Neural cell (in vitro differentiated cells): ENCODE data around the gene PRSS57. TPM values are rescaled to one million over a fixed set of nuclear protein-coding genes. Genes with fewer than 3 reads are reported as not detected.

Experiments
- H2AFZ ChIP-seq: fragments of 200-600, 300-800 bp; sonication (generic), shearing (Covaris generic); 2 replicates; pipeline ENCODE4 v1.6.0; 2014; ENCODE audit warnings: low read depth, mild to moderate bottlenecking, antibody characterized with exemption, low read length, moderate library complexity
- H3F3A ChIP-seq: fragments of 200-600 bp; shearing (Covaris generic); 2 replicates; pipeline ENCODE4 v1.6.1; 2016; ENCODE audit warnings: mild to moderate bottlenecking, moderate library complexity, mixed read lengths, antibody characterized with exemption, low read length; ENCODE audit not compliant: insufficient read depth, poor library complexity, severe bottlenecking
- H3K27ac ChIP-seq: fragments of 200-600, 300-800 bp; sonication (generic), shearing (Covaris generic); 2 replicates; pipeline ENCODE4 v1.5.1; 2014; ENCODE audit warnings: mild to moderate bottlenecking, low read length, moderate library complexity
- H3K27me3 ChIP-seq: fragments of 300-800, 200-600 bp; sonication (generic), shearing (Covaris generic); 2 replicates; pipeline ENCODE4 v1.6.0; 2014; ENCODE audit warnings: mild to moderate bottlenecking, low read depth, low read length, moderate library complexity; ENCODE audit not compliant: insufficient read depth
- H3K36me3 ChIP-seq: fragments of 300-800, 200-600 bp; sonication (generic), shearing (Covaris generic); 2 replicates; pipeline ENCODE4 v1.5.1; 2014; ENCODE audit warnings: mild to moderate bottlenecking, antibody characterized with exemption, low read length, moderate library complexity; ENCODE audit not compliant: insufficient read depth
- H3K4me2 ChIP-seq: fragments of 300-800, 200-600 bp; sonication (generic), shearing (Covaris generic); 2 replicates; pipeline ENCODE4 v1.6.0; 2014; ENCODE audit warnings: mild to moderate bottlenecking, low read length
- H3K4me3 ChIP-seq: fragments of 300-800, 200-600 bp; sonication (generic), shearing (Covaris generic); 2 replicates; pipeline ENCODE4 v1.5.1; 2014; ENCODE audit warnings: mild to moderate bottlenecking, low read length, moderate library complexity
- H3K79me2 ChIP-seq: fragments of 200-600 bp; shearing (Covaris generic); replicated peaks from 2 replicates; pipeline ENCODE4 v1.6.0; 2014; ENCODE audit warnings: mild to moderate bottlenecking, low read length, moderate library complexity; ENCODE audit not compliant: insufficient read depth
- H3K9ac ChIP-seq: fragments of 300-800, 200-600 bp; sonication (generic), shearing (Covaris generic); 2 replicates; pipeline ENCODE4 v1.6.1; 2016; ENCODE audit warnings: mild to moderate bottlenecking, low read length, mixed read lengths
- H3K9me2 ChIP-seq: fragments of 200-600 bp; shearing (Covaris generic); 2 replicates; pipeline ENCODE4 v1.6.1; 2016; ENCODE audit warnings: mild to moderate bottlenecking, low read length, mixed read lengths; ENCODE audit not compliant: insufficient read depth
- H3K9me3 ChIP-seq: fragments of 200-600, 300-800 bp; sonication (generic), shearing (Covaris generic); 2 replicates; pipeline ENCODE4 v1.6.1; 2016; ENCODE audit warnings: mild to moderate bottlenecking, mixed run types, low read length, moderate library complexity, mixed read lengths
- H4K20me1 ChIP-seq: fragments of 200-600 bp; shearing (Covaris generic); 2 replicates; pipeline ENCODE4 v1.6.1; 2016; ENCODE audit warnings: mild to moderate bottlenecking, mixed run types; ENCODE audit not compliant: insufficient read depth
- CTCF ChIP-seq: fragments of 450-650 bp; IDR thresholded peaks from 2 replicates; pipeline ENCODE4 v1.5.1; 2014; ENCODE audit warnings: antibody characterized with exemption, mild to moderate bottlenecking, moderate library complexity; ENCODE audit not compliant: poor library complexity, severe bottlenecking
- EP300 ChIP-seq: fragments of 450-650 bp; conservative IDR thresholded peaks from 2 replicates; pipeline ENCODE4 v1.6.1; 2014; ENCODE audit warnings: antibody characterized with exemption, mild to moderate bottlenecking, moderate library complexity; ENCODE audit not compliant: poor library complexity, severe bottlenecking
- EZH2 ChIP-seq: fragments of 200-600, 300-800 bp; shearing (Covaris generic), sonication (generic); IDR thresholded peaks from 2 replicates; pipeline ENCODE4 v1.6.1; 2014; ENCODE audit warnings: antibody characterized with exemption, low read length, borderline replicate concordance, mild to moderate bottlenecking; ENCODE audit not compliant: insufficient read depth, poor library complexity, severe bottlenecking
- MXI1 ChIP-seq: fragments of 450-650 bp; conservative IDR thresholded peaks from 2 replicates; pipeline ENCODE4 v1.6.1; 2014; ENCODE audit warnings: antibody characterized with exemption, mild to moderate bottlenecking; ENCODE audit not compliant: poor library complexity, severe bottlenecking
- POLR2AphosphoS5 ChIP-seq: IDR thresholded peaks from 2 replicates; pipeline ENCODE4 v1.6.1; 2012
- RAD21 ChIP-seq: fragments of 450-650 bp; conservative IDR thresholded peaks from 2 replicates; pipeline ENCODE4 v1.6.1; 2014; ENCODE audit warnings: antibody characterized with exemption, mild to moderate bottlenecking, moderate library complexity
- REST ChIP-seq: IDR thresholded peaks from 2 replicates; pipeline ENCODE4 v1.6.1; 2012; ENCODE audit warnings: borderline replicate concordance
- SMC3 ChIP-seq: fragments of 450-650 bp; conservative IDR thresholded peaks from 2 replicates; pipeline ENCODE4 v1.6.1; 2014; ENCODE audit warnings: antibody characterized with exemption, mild to moderate bottlenecking, moderate library complexity; ENCODE audit not compliant: poor library complexity
- TAF1 ChIP-seq: IDR thresholded peaks from 2 replicates; pipeline ENCODE4 v1.6.1; 2012; ENCODE audit warnings: low read depth
- polyA plus RNA-seq: library from polyadenylated mRNA; depleted of rRNA; stranded (reverse); fragments of >200 nt; gene quantifications from 2 replicates; pipeline ENCODE4 v1.2.3, GENCODE V29; 2014

Gene PRSS57
- polyA plus RNA-seq, 1 donor from 2014 or later: not detected

- H3K27me3 ChIP-seq: no peaks in the 10 kb centered on the region
- no peaks in the 10 kb centered on the region for H3K9me3 ChIP-seq
- peaks cover 16% of the 10 kb centered on the region for H3K79me2 ChIP-seq
- H3K4me3 ChIP-seq: no peak overlapping the region
- H3K4me2 ChIP-seq: no peak overlapping the region
- H4K20me1 ChIP-seq: no peaks in the 10 kb centered on the region
- H3K9me2 ChIP-seq: no peaks in the 10 kb centered on the region
- H3K9ac ChIP-seq: no peak overlapping the region
- no peak for TF ChIP-seq EZH2
- no peak for TF ChIP-seq EP300
- no peak for TF ChIP-seq TAF1
- TF ChIP-seq RAD21: no peak
- TF ChIP-seq REST: no peak
- no peak for TF ChIP-seq MXI1
- TF ChIP-seq POLR2AphosphoS5: no peak
- H2AFZ ChIP-seq: no peak overlapping the region
- no peak overlapping the region for H3K27ac ChIP-seq
- H3K36me3 ChIP-seq: no peaks in the 10 kb centered on the region
- no peaks in the 10 kb centered on the region for H3F3A ChIP-seq
Measured at GRCh38 chr19:726993-727956, 32.0 kb upstream of the PRSS57 start.

GRCh38 chr19:725461-726089, 30.3 kb upstream of the PRSS57 start:
- TF ChIP-seq POLR2AphosphoS5: no peak
- no peaks in the 10 kb centered on the region for H4K20me1 ChIP-seq
- H3K9me3 ChIP-seq: no peaks in the 10 kb centered on the region
- H3K4me3 ChIP-seq: no peak overlapping the region
- no peaks in the 10 kb centered on the region for H3K9me2 ChIP-seq
- H3K4me2 ChIP-seq: no peak overlapping the region
- H2AFZ ChIP-seq: no peak overlapping the region
- H3K27me3 ChIP-seq: no peaks in the 10 kb centered on the region
- H3K27ac ChIP-seq: no peak overlapping the region
- H3K9ac ChIP-seq: no peak overlapping the region
- H3F3A ChIP-seq: no peaks in the 10 kb centered on the region
- H3K79me2 ChIP-seq: peaks cover 25% of the 10 kb centered on the region
- no peaks in the 10 kb centered on the region for H3K36me3 ChIP-seq

GRCh38 chr19:723714-724113, 28.5 kb upstream of the PRSS57 start:
- H3F3A ChIP-seq: no peaks in the 10 kb centered on the region
- no peaks in the 10 kb centered on the region for H4K20me1 ChIP-seq
- H3K36me3 ChIP-seq: no peaks in the 10 kb centered on the region
- no peak for TF ChIP-seq RAD21
- no peak for TF ChIP-seq SMC3
- TF ChIP-seq CTCF: no peak
- H3K9ac ChIP-seq: no peak overlapping the region
- no peaks in the 10 kb centered on the region for H3K9me2 ChIP-seq
- no peak overlapping the region for H2AFZ ChIP-seq
- H3K4me2 ChIP-seq: no peak overlapping the region
- H3K79me2 ChIP-seq: peaks cover 35% of the 10 kb centered on the region
- H3K27ac ChIP-seq: no peak overlapping the region
- H3K9me3 ChIP-seq: no peaks in the 10 kb centered on the region
- H3K27me3 ChIP-seq: no peaks in the 10 kb centered on the region
- no peak overlapping the region for H3K4me3 ChIP-seq
